Liver (tissue), 3 donors: ENCODE data around the gene ERAP2.

Experiments used
- ATF3 ChIP-seq: IDR thresholded peaks from 2 replicates; pipeline ENCODE4 v1.6.1; 2016; ENCODE audit warnings: antibody characterized with exemption
- CTCF ChIP-seq: fragments of 150-350 bp; IDR thresholded peaks from 2 replicates; pipeline ENCODE4 v1.5.1; 2017; ENCODE audit warnings: improper control_type of control experiment, low read depth, low read length; ENCODE audit not compliant: missing input control
- EGR1 ChIP-seq, 2 donors: IDR thresholded peaks; 2 replicates each; pipeline ENCODE4 v1.6.1; 2016 to 2018; ENCODE audit warnings: antibody characterized with exemption in 2 of 2, low read depth in 2 of 2
- GABPA ChIP-seq, 2 donors: IDR thresholded peaks in 1 of 2; conservative IDR thresholded peaks in 1 of 2; 2 replicates each; pipeline ENCODE4 v1.6.1; 2016; ENCODE audit warnings: antibody characterized with exemption in 2 of 2, mild to moderate bottlenecking in 1 of 2, moderate library complexity in 1 of 2
- JUND ChIP-seq, 2 donors: IDR thresholded peaks; 2 replicates each; pipeline ENCODE4 v1.6.1; 2016; ENCODE audit warnings: antibody characterized with exemption in 2 of 2
- MAX ChIP-seq: IDR thresholded peaks from 2 replicates; pipeline ENCODE4 v1.6.1; 2016; ENCODE audit warnings: antibody characterized with exemption
- RAD21 ChIP-seq, 2 donors: IDR thresholded peaks; 2 replicates each; pipeline ENCODE4 v1.6.1; 2016; ENCODE audit warnings: antibody characterized with exemption in 2 of 2, mild to moderate bottlenecking in 2 of 2
- REST ChIP-seq: IDR thresholded peaks from 2 replicates; pipeline ENCODE4 v1.6.1; 2016; ENCODE audit warnings: antibody characterized with exemption, mild to moderate bottlenecking
- SP1 ChIP-seq: IDR thresholded peaks from 2 replicates; pipeline ENCODE4 v1.6.1; 2018; ENCODE audit warnings: antibody characterized with exemption, mild to moderate bottlenecking
- TAF1 ChIP-seq: conservative IDR thresholded peaks from 2 replicates; pipeline ENCODE4 v1.6.1; 2016; ENCODE audit warnings: antibody characterized with exemption, mild to moderate bottlenecking
- ZBTB33 ChIP-seq: IDR thresholded peaks from 2 replicates; pipeline ENCODE4 v1.6.1; 2016; ENCODE audit warnings: antibody characterized with exemption
- donor health status: healthy.
- donor health status: healthy.

- no peak for TF ChIP-seq ZBTB33
- TF ChIP-seq MAX = no peak
- no peak for TF ChIP-seq CTCF
- TF ChIP-seq EGR1 (IDR thresholded peaks at IDR 0.05; ENCODE audit: low read depth in 2 of 2) = no peak
- no peak for TF ChIP-seq RAD21 (IDR thresholded peaks at IDR 0.05)
- no peak for TF ChIP-seq GABPA (IDR thresholded peaks at IDR 0.05 in 1 of 2, conservative IDR thresholded peaks at IDR 0.05 in 1 of 2)
- TF ChIP-seq REST = no peak
- TF ChIP-seq JUND (IDR thresholded peaks at IDR 0.05) = no peak
- no peak for TF ChIP-seq TAF1
- no peak for TF ChIP-seq ATF3
- TF ChIP-seq SP1 = no peak
Measured at GRCh38 chr5:96829297-96829696, 47.0 kb upstream of the ERAP2 start.
